Left renal pelvis (tissue), 4 donors: ENCODE measurements around the gene RPLP2. TPM values are rescaled to one million over a fixed set of nuclear protein-coding genes. Genes with fewer than 3 reads are reported as not detected.
A peak's percentile ranks its signal among the peaks of the same experiment; 100 is the strongest.

Experiments used
- DNase-seq, 4 donors: peaks; one replicate each; pipeline ENCODE4 v3.0.0-alpha.2; 2013; ENCODE audit warnings: low read depth in 4 of 4, low spot score in 3 of 4
- polyA plus RNA-seq, 4 donors: library from polyadenylated mRNA; unstranded; fragments of 120-200 nt; gene quantifications; one replicate each; pipeline ENCODE4 v1.2.1, GENCODE V29; 2013; ENCODE audit not compliant: insufficient read length in 4 of 4

Gene RPLP2
- polyA plus RNA-seq = 1,000 to 10,000 TPM in 2 of 4 donors, 100 to 1,000 TPM in 2; 912 to 1,248 (median 1,002) TPM

- DNase-seq = peak; percentile 96 to 99 (median 96)
Observed at GRCh38 chr11:809287-810039, at the start of gene RPLP2. TSS of gene RPLP2 (plus strand) at chr11:809967. CDS start at chr11:810235, 268 bp downstream.

- no peak for DNase-seq
Observed at GRCh38 chr11:760236-760635, 49.5 kb upstream of the RPLP2 start.

- no peak for DNase-seq
Observed at GRCh38 chr11:761526-762108, 48.1 kb upstream of the RPLP2 start.

- no peak for DNase-seq
Observed at GRCh38 chr11:762421-763072, 47.2 kb upstream of the RPLP2 start.

GRCh38 chr11:763073-763463 is 46.7 kb upstream of the RPLP2 start:
- no peak for DNase-seq

GRCh38 chr11:763549-764321 is 46.0 kb upstream of the RPLP2 start:
- DNase-seq = no peak

GRCh38 chr11:764322-765024 is 45.3 kb upstream of the RPLP2 start:
- DNase-seq = no peak

GRCh38 chr11:765025-765801 is 44.6 kb upstream of the RPLP2 start:
- no peak for DNase-seq

- DNase-seq = no peak
Observed at GRCh38 chr11:765802-766091, 44.0 kb upstream of the RPLP2 start.

GRCh38 chr11:766106-766935 is 43.4 kb upstream of the RPLP2 start:
- DNase-seq = no peak

GRCh38 chr11:766936-767210 is 42.9 kb upstream of the RPLP2 start:
- no peak for DNase-seq

- DNase-seq = no peak
Observed at GRCh38 chr11:767238-767637, 42.5 kb upstream of the RPLP2 start.

GRCh38 chr11:769887-770641 is 39.7 kb upstream of the RPLP2 start:
- no peak for DNase-seq

- no peak for DNase-seq
Observed at GRCh38 chr11:770642-771616, 38.8 kb upstream of the RPLP2 start.

GRCh38 chr11:771617-772204 is 38.1 kb upstream of the RPLP2 start:
- no peak for DNase-seq

GRCh38 chr11:772429-773390 is 37.1 kb upstream of the RPLP2 start:
- no peak for DNase-seq
